Astrocyte (in vitro differentiated cells and primary cell): ENCODE measurements around the gene PHAF1. TPM values are rescaled to one million over a fixed set of nuclear protein-coding genes. Genes with fewer than 3 reads are reported as not detected.
A peak's percentile ranks its signal among the peaks of the same experiment; 100 is the strongest.

ENCODE experiments used
- DNase-seq: peaks from one replicate; pipeline ENCODE4 v3.0.0-alpha.2; 2010; ENCODE audit warnings: low read depth
- FAIRE-seq: peaks from 2 replicates; lab custom pipeline; 2011; peaks lifted over from hg19 to GRCh38; lab: Jason Lieb, UNC
- H2AFZ ChIP-seq: 2 replicates; pipeline ENCODE4 v1.6.0; 2012; ENCODE audit warnings: low read depth, low read length, inconsistent platforms
- H3K27ac ChIP-seq: 2 replicates; pipeline ENCODE4 v1.5.1; 2011; ENCODE audit warnings: low read depth, low read length, inconsistent platforms
- H3K27me3 ChIP-seq: 2 replicates; pipeline ENCODE4 v1.6.0; 2011; ENCODE audit warnings: low read length, inconsistent platforms; ENCODE audit not compliant: insufficient read depth
- H3K36me3 ChIP-seq: 2 replicates; pipeline ENCODE4 v1.5.1; 2011; ENCODE audit warnings: low read length, inconsistent platforms; ENCODE audit not compliant: insufficient read depth
- H3K4me1 ChIP-seq: 2 replicates; pipeline ENCODE4 v1.5.1; 2011; ENCODE audit warnings: low read length, inconsistent platforms; ENCODE audit not compliant: insufficient read depth
- H3K4me2 ChIP-seq: 2 replicates; pipeline ENCODE4 v1.6.0; 2012; ENCODE audit warnings: low read length, inconsistent platforms
- H3K4me3 ChIP-seq: 2 replicates; pipeline ENCODE4 v1.5.1; 2011; ENCODE audit warnings: low read depth, mild to moderate bottlenecking, low read length, inconsistent platforms; ENCODE audit not compliant: insufficient read depth
- H3K79me2 ChIP-seq: 2 replicates; pipeline ENCODE4 v1.6.0; 2012; ENCODE audit warnings: mild to moderate bottlenecking, low read length, inconsistent platforms; ENCODE audit not compliant: insufficient read depth
- H3K9ac ChIP-seq: 2 replicates; pipeline ENCODE4 v1.6.0; 2012; ENCODE audit warnings: mild to moderate bottlenecking, low read length, inconsistent platforms
- H3K9me3 ChIP-seq: 2 replicates; pipeline ENCODE4 v1.5.1; 2012; ENCODE audit warnings: low read depth, mild to moderate bottlenecking, low read length, inconsistent platforms; ENCODE audit not compliant: insufficient read depth
- H4K20me1 ChIP-seq: 2 replicates; pipeline ENCODE4 v1.6.0; 2012; ENCODE audit warnings: low read length, inconsistent platforms; ENCODE audit not compliant: insufficient read depth
- H3K27ac Mint-ChIP-seq: one replicate; pipeline ENCODE4 v1.8.0; 2021; ENCODE audit warnings: mild to moderate bottlenecking, mixed read lengths; ENCODE audit not compliant: unreplicated experiment
- H3K27me3 Mint-ChIP-seq: one replicate; pipeline ENCODE4 v1.8.0; 2021; ENCODE audit warnings: low read depth, mixed read lengths; ENCODE audit not compliant: unreplicated experiment
- H3K36me3 Mint-ChIP-seq: one replicate; pipeline ENCODE4 v1.8.0; 2021; ENCODE audit warnings: low read depth, mixed read lengths; ENCODE audit not compliant: unreplicated experiment
- H3K4me1 Mint-ChIP-seq: one replicate; pipeline ENCODE4 v1.8.0; 2021; ENCODE audit warnings: low read depth, mixed read lengths; ENCODE audit not compliant: unreplicated experiment
- H3K4me3 Mint-ChIP-seq: one replicate; pipeline ENCODE4 v1.8.0; 2021; ENCODE audit warnings: mild to moderate bottlenecking, moderate library complexity, mixed read lengths; ENCODE audit not compliant: unreplicated experiment
- H3K9me3 Mint-ChIP-seq: one replicate; pipeline ENCODE4 v1.8.0; 2021; ENCODE audit warnings: mild to moderate bottlenecking, mixed read lengths; ENCODE audit not compliant: unreplicated experiment
- EZH2 ChIP-seq: IDR thresholded peaks from 2 replicates; pipeline ENCODE4 v1.6.1; 2012; ENCODE audit warnings: mild to moderate bottlenecking, low read length, inconsistent platforms; ENCODE audit not compliant: insufficient read depth
- total RNA-seq: library from RNA; stranded (reverse); gene quantifications from 2 replicates; pipeline ENCODE4 v1.2.1, GENCODE V29; 2021
- TF ChIP-seq, protein P1 (sequence below): IDR thresholded peaks from 2 replicates; pipeline ENCODE4 v1.5.1; 2011; ENCODE audit warnings: low read depth, mild to moderate bottlenecking, inconsistent platforms, low read length, moderate library complexity; ENCODE audit not compliant: insufficient read depth

PHAF1 gene
- total RNA-seq, 1 donor from 2014 or later: 17.1 TPM

DNA sequence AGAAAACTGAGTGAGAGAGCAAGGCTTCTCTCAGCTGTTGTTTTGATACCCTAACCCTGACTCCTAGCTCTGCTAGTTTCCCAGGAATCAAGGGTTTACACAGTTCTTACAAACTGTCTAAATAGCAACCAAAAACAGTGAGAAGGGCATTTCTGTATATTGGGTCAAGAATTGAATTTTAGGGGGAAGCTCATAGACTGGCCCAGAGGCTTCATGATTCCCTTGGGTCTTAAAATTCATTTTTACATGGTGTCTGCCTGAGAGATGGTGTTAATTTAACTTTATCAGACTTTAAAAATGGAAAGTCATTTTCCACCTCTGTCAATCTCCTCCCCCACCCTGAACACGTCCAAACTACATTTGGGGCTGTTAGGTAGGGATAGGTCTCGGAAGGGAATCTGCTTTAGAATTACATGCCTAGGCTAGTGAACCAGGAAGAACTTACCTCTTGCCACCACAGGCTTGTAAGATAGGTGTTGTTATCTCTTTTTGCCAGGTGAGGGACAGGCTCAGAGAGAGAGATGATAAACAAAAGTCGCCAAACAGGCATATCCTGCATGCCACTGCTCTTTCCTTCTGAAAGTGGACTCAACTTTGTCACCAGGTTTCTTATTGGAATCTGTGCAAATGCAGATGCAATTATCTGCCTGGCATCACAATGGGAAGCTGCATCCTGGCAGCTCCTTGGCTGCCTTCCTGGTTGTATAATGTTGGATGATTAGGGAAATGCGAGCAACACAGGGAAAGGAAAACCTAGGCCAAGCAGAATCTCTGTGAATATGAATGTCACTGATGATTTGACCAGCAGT, 3.1 kb downstream of the PHAF1 start:
- Histone ChIP-seq H3K79me2 (peaks cover 72% of the 10 kb centered on the region), H3K9me3 (no peaks in the 10 kb centered on the region), H3K4me2 (no peak overlapping the region), H3K27me3 (no peaks in the 10 kb centered on the region), H2AFZ (no peak overlapping the region), H3K36me3 (no peaks in the 10 kb centered on the region), H4K20me1 (peaks cover 35% of the 10 kb centered on the region), H3K27ac (no peak overlapping the region), H3K4me1 (peaks cover 26% of the 10 kb centered on the region), H3K4me3 (no peak overlapping the region), H3K9ac (no peak overlapping the region)
- no peak for TF ChIP-seq EZH2
- TF ChIP-seq, protein P1, sequence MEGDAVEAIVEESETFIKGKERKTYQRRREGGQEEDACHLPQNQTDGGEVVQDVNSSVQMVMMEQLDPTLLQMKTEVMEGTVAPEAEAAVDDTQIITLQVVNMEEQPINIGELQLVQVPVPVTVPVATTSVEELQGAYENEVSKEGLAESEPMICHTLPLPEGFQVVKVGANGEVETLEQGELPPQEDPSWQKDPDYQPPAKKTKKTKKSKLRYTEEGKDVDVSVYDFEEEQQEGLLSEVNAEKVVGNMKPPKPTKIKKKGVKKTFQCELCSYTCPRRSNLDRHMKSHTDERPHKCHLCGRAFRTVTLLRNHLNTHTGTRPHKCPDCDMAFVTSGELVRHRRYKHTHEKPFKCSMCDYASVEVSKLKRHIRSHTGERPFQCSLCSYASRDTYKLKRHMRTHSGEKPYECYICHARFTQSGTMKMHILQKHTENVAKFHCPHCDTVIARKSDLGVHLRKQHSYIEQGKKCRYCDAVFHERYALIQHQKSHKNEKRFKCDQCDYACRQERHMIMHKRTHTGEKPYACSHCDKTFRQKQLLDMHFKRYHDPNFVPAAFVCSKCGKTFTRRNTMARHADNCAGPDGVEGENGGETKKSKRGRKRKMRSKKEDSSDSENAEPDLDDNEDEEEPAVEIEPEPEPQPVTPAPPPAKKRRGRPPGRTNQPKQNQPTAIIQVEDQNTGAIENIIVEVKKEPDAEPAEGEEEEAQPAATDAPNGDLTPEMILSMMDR: no peak
- peaks cover 11% of the 10 kb centered on the region for H3K36me3 Mint-ChIP-seq
- H3K9me3 Mint-ChIP-seq: no peaks in the 10 kb centered on the region
- H3K4me3 Mint-ChIP-seq: no peak overlapping the region
- DNase-seq (no peak), FAIRE-seq (no peak)
- H3K4me1 Mint-ChIP-seq: peaks cover 31% of the 10 kb centered on the region
- no peaks in the 10 kb centered on the region for H3K27me3 Mint-ChIP-seq
- no peak overlapping the region for H3K27ac Mint-ChIP-seq

DNA sequence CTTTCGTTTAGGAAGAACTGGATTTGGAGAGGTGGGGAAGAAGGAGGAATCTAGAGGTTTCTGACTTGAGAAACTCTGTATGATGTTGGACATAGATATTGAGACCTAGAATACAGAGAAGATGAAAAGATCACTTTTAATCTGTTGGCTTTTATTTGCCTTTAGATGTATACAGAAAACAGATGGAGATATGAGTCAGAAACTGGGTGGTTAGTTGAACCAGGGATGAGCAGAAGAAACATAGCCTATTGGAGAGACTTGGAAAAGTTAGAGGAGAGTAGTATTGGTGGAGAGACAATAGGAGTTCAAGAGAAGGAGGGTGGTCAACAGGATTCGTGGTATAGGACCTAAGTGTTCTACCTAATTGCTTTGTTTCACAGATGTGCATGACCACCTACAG, 5.1 kb downstream of the PHAF1 start:
- peak overlapping the region; percentile 89 for H3K27ac Mint-ChIP-seq

More for the DNA sequence above, 5.1 kb downstream of the PHAF1 start:
- Histone ChIP-seq H3K9me3 (no peaks in the 10 kb centered on the region), H4K20me1 (peaks cover 42% of the 10 kb centered on the region), H3K9ac (peak overlapping the region; percentile 55), H3K27me3 (no peaks in the 10 kb centered on the region), H3K4me2 (peak overlapping the region; percentile 66), H3K4me3 (no peak overlapping the region), H3K4me1 (peaks cover 19% of the 10 kb centered on the region), H3K36me3 (no peaks in the 10 kb centered on the region), H3K27ac (peak overlapping the region; percentile 80), H3K79me2 (peaks cover 79% of the 10 kb centered on the region), H2AFZ (no peak overlapping the region)
- Mint-ChIP-seq H3K9me3 (no peaks in the 10 kb centered on the region), H3K36me3 (peaks cover 12% of the 10 kb centered on the region), H3K4me1 (peaks cover 31% of the 10 kb centered on the region), H3K4me3 (no peak overlapping the region), H3K27me3 (no peaks in the 10 kb centered on the region)
- no peak for FAIRE-seq
- DNase-seq: no peak
- TF ChIP-seq EZH2: no peak
- TF ChIP-seq, protein P1: no peak
